NT2/D1 (cell line): ENCODE results near the gene SLC43A3.

Source experiments
- DNase-seq: peaks from one replicate; pipeline ENCODE4 v3.0.0-alpha.2; 2011; ENCODE audit warnings: low read depth, low spot score
- H3K27me3 ChIP-seq: 2 replicates; pipeline ENCODE4 v1.6.0; 2011; ENCODE audit warnings: mild to moderate bottlenecking; ENCODE audit not compliant: insufficient read length, insufficient read depth
- H3K36me3 ChIP-seq: 2 replicates; pipeline ENCODE4 v1.6.1; 2011; ENCODE audit warnings: mild to moderate bottlenecking, low read length, mixed read lengths; ENCODE audit not compliant: insufficient read depth, insufficient read length
- H3K4me1 ChIP-seq: 2 replicates; pipeline ENCODE4 v1.5.1; 2011; ENCODE audit not compliant: insufficient read depth, insufficient read length
- H3K4me3 ChIP-seq: 2 replicates; pipeline ENCODE4 v1.5.1; 2011; ENCODE audit warnings: low read depth; ENCODE audit not compliant: insufficient read length
- H3K9ac ChIP-seq: 2 replicates; pipeline ENCODE4 v1.6.0; 2011; ENCODE audit warnings: low read depth; ENCODE audit not compliant: insufficient read length
- H3K9me3 ChIP-seq: 2 replicates; pipeline ENCODE4 v1.5.1; 2011; ENCODE audit warnings: mild to moderate bottlenecking, low read length; ENCODE audit not compliant: insufficient read depth
- SUZ12 ChIP-seq: IDR thresholded peaks from 2 replicates; pipeline ENCODE4 v1.6.1; 2011; ENCODE audit not compliant: insufficient read length, insufficient read depth; ENCODE audit errors: extremely low read depth
- YY1 ChIP-seq: IDR thresholded peaks from 2 replicates; pipeline ENCODE4 v1.6.1; 2011; ENCODE audit not compliant: insufficient read length, insufficient read depth
- ZNF274 ChIP-seq: IDR thresholded peaks from 2 replicates; pipeline ENCODE4 v1.6.1; 2011; ENCODE audit warnings: mild to moderate bottlenecking, low read depth, low read length

Gene SLC43A3

DNA sequence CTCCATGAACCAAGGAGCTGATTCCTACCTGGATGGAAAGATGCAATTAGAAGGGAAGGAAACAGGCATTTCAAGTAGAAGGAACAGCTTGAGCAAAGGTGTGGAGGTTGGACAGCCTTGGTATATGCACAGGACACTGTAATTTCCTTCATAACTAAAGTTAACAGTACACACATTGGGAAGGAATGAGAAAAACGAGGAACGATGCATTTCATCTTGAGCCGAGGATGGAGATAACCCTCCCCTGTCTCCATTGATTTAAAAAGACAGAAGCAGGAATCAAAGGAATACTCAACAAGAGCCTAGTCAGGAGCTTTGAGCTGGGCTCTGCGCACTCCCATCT is 34.2 kb downstream of the SLC43A3 start:
- TF ChIP-seq SUZ12 = no peak
- no peak for TF ChIP-seq YY1
- no peak for TF ChIP-seq ZNF274
- Histone ChIP-seq H3K27me3 (peaks cover 20% of the 10 kb centered on the region), H3K9ac (no peak overlapping the region), H3K9me3 (no peaks in the 10 kb centered on the region), H3K4me3 (no peak overlapping the region), H3K4me1 (peaks cover 3% of the 10 kb centered on the region), H3K36me3 (no peaks in the 10 kb centered on the region)
- DNase-seq = no peak

DNA sequence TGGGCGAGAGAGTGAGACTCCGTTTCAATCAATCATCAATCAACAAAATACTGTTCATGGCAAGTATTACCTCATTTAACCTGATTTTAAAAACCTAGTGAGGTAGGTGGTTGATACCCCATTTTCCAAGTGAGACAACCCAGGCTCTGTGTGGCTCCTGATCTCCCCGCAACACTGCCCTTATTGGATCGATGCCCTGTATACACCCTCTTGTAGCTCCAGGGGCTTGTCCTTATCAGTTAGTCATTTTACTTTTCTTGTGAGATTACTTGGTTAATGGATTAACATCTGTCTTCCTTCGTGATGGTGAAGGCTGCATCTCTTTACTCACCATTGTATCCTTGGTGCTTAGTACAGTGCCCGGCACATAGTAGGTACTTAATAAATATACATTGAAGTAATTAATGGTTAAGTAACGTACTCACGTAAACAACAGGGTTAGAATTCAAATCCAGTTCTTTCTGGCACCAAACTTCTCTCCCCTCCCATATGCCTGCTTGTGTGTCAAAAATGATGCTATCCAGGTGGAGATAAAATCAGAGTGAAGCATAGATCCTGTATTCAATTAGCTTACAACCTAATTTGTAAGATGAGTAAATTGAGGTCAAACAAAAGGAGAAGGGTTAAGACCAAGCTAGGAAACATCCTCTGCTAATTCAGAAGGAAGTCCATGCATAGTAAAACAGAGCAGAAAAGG is 34.7 kb downstream of the SLC43A3 start:
- TF ChIP-seq ZNF274 = no peak
- TF ChIP-seq YY1 = no peak
- TF ChIP-seq SUZ12 = no peak
- Histone ChIP-seq H3K4me3 (no peak overlapping the region), H3K27me3 (peaks cover 20% of the 10 kb centered on the region), H3K4me1 (peaks cover 3% of the 10 kb centered on the region), H3K9ac (no peak overlapping the region), H3K36me3 (no peaks in the 10 kb centered on the region), H3K9me3 (no peaks in the 10 kb centered on the region)
- DNase-seq = no peak

DNA sequence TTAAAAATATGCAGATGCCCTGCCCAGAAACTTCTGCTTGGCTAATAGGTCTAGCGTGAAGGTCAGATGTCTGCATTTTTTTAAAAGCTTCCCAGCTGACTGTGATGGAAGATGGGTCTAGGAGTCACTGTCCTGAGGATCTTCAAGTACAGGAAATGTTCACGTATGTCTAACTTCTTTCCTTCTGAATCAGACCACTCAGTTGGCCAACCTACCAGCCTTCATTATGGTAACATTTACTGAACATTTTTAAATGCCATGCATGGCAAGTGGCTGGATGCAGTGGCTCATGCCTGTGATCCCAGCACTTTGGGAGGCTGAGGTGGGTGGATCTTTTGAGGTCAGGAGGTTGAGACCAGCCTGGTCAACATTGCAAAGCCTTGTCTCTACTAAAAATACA is 35.4 kb downstream of the SLC43A3 start:
- Histone ChIP-seq H3K9ac (no peak overlapping the region), H3K4me3 (no peak overlapping the region), H3K36me3 (no peaks in the 10 kb centered on the region), H3K27me3 (peaks cover 20% of the 10 kb centered on the region), H3K4me1 (peaks cover 3% of the 10 kb centered on the region), H3K9me3 (no peaks in the 10 kb centered on the region)
- TF ChIP-seq SUZ12 (no peak), ZNF274 (no peak), YY1 (no peak)
- no peak for DNase-seq

GRCh38 chr11:57391111-57391510 is 35.8 kb downstream of the SLC43A3 start:
- Histone ChIP-seq H3K4me3 (no peak overlapping the region), H3K4me1 (peaks cover 3% of the 10 kb centered on the region), H3K27me3 (peaks cover 16% of the 10 kb centered on the region), H3K9me3 (no peaks in the 10 kb centered on the region), H3K36me3 (no peaks in the 10 kb centered on the region), H3K9ac (no peak overlapping the region)
- no peak for DNase-seq
- TF ChIP-seq YY1 (no peak), ZNF274 (no peak), SUZ12 (no peak)

DNA sequence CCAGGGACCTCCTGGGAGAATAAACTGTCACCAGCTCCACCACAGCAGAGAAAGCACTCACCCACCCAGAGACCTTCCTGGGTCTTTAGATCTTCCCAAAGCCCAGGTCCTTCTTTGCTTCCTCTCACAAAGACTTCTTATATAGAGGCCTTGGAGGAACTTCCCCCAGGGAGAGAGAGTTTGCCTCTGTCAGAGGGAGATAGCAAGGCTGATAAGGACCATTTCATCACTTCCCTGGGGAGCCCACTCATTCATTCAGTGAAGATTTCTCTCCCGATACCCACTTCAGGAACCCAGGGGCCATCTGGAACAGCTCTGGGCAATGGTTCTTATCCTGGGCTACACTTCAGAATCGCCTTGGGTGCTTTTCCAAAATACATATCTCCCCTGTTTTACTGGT is 36.4 kb downstream of the SLC43A3 start, which contains the start of gene PRG2:
Gene PRG2 (minus strand): TSS at position 116 of the 400 bp plus-strand sequence. CDS start 706 bp downstream, outside the sequence.
- Histone ChIP-seq H3K27me3 (peaks cover 15% of the 10 kb centered on the region), H3K4me3 (no peak within 1 kb of the TSS), H3K4me1 (peaks cover 3% of the 10 kb centered on the region), H3K9me3 (no peaks in the 10 kb centered on the region), H3K9ac (no peak within 1 kb of the TSS), H3K36me3 (no peaks in the 10 kb centered on the region)
- no peak for DNase-seq
- TF ChIP-seq ZNF274 (no peak), YY1 (no peak), SUZ12 (no peak)

GRCh38 chr11:57387289-57388030 is 39.5 kb downstream of the SLC43A3 start:
- H3K9me3 ChIP-seq = no peaks in the 10 kb centered on the region
- H3K9ac ChIP-seq = no peak overlapping the region
- TF ChIP-seq ZNF274 (no peak), SUZ12 (no peak), YY1 (no peak)
- no peaks in the 10 kb centered on the region for H3K36me3 ChIP-seq
- H3K4me1 ChIP-seq = no peaks in the 10 kb centered on the region
- peaks cover 15% of the 10 kb centered on the region for H3K27me3 ChIP-seq
- H3K4me3 ChIP-seq = no peak overlapping the region
- no peak for DNase-seq

DNA sequence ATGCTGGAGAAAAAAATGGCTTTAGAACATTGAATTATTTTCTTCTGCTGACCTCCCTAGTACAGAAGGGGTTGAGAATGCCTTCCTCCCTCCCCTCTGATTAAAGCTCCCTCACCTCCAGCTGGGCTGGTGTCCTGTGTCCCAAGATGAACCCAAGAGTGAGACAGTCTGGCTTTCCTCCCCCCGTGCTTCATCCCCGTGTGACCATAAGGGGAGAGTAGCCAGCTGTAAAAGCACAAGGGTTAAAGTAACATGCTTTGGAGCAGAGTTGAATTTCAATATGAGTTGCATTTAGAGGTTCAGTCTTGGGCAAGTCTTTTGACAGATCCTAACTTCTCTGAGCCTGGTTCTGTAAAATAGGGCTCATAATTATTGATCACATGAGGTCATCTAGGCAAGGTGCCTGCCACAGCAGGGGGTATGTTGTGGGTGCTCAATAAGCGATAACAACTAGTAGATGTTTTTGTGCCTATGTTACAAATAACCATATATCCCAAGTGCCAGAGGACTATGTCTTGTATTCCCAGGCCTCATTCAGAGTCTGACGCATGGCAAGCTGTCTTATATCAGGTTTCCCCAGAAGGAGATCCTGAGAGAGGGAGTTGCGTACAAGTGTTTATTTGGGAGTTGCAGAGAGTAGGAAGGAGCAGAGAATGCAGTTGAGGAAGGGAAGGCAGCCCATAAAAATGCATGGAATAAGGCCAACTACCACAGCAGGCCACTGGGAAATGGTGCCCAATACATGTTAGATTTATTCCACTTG is 40.6 kb downstream of the SLC43A3 start:
- Histone ChIP-seq H3K36me3 (no peaks in the 10 kb centered on the region), H3K4me1 (no peaks in the 10 kb centered on the region), H3K4me3 (no peak overlapping the region), H3K9ac (no peak overlapping the region), H3K9me3 (no peaks in the 10 kb centered on the region), H3K27me3 (peaks cover 18% of the 10 kb centered on the region)
- DNase-seq = no peak
- TF ChIP-seq YY1 = no peak
- TF ChIP-seq ZNF274 = no peak
- no peak for TF ChIP-seq SUZ12
